ENCODE measurements around the gene PTPRD. TPM values are rescaled to one million over a fixed set of nuclear protein-coding genes. Genes with fewer than 3 reads are reported as not detected.

The PTPRD gene
- total RNA-seq, 1 donor: 26.3 TPM

DNA sequence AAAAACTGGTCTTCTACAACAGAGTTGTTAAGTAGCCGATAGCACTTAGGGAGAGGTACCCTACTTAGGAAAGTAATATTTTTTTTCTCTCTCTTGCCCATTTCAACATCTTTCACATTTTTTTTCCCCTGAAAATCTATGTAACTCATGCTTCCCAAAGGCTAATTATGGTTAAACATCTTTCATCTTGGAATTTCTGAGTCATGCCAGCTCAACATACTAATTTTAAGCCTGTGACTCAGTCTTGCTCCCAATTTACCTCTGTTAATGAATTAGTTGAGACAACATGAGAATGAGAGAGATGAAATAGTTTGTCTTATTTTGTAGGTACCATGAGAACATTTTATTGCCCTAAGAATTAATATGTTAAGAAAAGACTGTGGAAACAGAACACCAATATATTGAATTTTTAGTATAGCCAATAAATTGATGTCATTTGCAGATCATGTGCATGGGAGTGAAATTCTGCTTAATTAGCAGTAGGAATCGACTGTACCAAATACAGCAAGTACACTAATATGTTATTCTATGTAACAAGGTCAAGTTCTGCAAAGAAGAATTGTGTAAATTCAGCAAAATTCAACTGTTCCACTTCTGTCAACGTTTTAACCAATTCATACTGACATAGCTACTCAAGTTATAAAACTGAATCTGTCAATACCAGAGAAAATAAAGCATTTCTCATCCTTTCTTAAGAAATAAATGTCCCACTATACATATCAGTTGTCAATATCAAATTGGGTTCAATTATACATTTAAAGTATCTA, 550.0 kb downstream of the PTPRD start:
- DNase-seq (ENCODE audit: low read depth): peak; percentile 30
- TF ChIP-seq, protein P1, sequence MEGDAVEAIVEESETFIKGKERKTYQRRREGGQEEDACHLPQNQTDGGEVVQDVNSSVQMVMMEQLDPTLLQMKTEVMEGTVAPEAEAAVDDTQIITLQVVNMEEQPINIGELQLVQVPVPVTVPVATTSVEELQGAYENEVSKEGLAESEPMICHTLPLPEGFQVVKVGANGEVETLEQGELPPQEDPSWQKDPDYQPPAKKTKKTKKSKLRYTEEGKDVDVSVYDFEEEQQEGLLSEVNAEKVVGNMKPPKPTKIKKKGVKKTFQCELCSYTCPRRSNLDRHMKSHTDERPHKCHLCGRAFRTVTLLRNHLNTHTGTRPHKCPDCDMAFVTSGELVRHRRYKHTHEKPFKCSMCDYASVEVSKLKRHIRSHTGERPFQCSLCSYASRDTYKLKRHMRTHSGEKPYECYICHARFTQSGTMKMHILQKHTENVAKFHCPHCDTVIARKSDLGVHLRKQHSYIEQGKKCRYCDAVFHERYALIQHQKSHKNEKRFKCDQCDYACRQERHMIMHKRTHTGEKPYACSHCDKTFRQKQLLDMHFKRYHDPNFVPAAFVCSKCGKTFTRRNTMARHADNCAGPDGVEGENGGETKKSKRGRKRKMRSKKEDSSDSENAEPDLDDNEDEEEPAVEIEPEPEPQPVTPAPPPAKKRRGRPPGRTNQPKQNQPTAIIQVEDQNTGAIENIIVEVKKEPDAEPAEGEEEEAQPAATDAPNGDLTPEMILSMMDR (IDR thresholded peaks at IDR 0.05; ENCODE audit: insufficient read depth, low read depth, low read length): no peak
- H3K4me3 ChIP-seq (ENCODE audit: low read depth, low read length): no peak overlapping the region

DNA sequence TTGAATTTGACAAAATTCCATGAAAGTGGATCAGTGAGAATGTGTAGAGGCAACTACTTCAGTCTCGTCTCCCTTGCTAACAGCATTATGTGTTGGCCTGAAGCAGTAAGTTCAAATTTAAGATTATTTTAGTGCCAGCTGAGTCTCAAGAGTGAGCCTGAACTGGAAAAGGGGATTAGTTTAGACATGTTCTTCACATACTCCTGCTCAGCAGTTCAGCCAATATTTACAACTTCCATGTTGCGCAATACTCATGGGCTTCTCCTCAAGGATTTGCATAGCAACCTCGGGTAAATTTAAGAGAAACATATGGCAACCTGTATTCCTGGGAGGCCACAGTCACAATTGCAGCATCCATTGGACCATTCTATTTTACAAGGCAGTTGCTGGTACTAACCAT, 553.8 kb downstream of the PTPRD start:
- H3K4me3 ChIP-seq (ENCODE audit: low read depth, low read length): no peak overlapping the region
- TF ChIP-seq, protein P1 (IDR thresholded peaks at IDR 0.05; ENCODE audit: insufficient read depth, low read depth, low read length): no peak
- DNase-seq (ENCODE audit: low read depth): peak; percentile 45

DNA sequence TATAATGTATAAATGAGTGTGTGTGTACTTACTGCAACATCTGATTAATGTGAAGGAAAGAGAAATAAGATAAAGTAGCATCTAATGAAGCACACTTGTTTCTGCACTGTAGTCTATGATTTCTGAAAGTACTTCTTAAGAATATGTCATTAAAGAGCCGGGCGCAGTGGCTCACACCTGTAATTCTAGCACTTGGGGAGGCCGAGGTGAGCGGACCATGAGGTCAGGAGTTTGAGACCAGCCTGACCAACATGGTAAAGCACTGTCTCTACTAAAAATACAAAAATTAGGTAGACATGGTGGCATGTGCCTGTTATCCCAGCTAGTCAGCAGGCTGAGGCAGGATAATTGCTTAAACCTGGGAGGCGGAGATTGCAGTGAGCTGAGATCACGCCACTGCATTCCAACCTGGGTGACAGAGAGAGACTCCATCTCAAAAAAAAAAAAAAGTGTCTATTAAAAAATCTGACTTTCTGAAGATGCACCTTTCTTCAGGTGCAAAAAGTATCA, 556.9 kb downstream of the PTPRD start:
- no peak for DNase-seq (ENCODE audit: low read depth)
- TF ChIP-seq, protein P1 (IDR thresholded peaks at IDR 0.05; ENCODE audit: insufficient read depth, low read depth, low read length): no peak
- no peak overlapping the region for H3K4me3 ChIP-seq (ENCODE audit: low read depth, low read length)

DNA sequence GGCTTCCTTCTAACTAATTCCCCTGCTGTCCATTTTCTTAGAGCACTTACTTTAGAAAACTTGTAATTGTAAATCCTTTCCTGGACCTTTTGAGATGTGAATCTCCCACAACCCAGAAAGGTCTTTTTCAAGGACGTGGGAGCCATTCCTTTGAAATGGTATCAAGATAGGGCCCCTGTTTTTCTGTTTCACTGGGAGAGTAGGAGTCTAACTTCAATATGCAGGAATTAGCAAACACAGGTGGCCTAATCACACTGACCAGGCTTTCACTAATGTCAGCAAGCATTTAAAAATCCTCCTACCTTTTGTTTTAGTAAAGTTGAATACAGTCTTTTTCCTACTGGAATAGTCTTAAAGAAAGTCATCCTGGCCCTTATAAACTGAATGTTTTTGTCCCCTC, 558.3 kb downstream of the PTPRD start:
- DNase-seq (ENCODE audit: low read depth): no peak
- H3K4me3 ChIP-seq (ENCODE audit: low read depth, low read length): no peak overlapping the region
- TF ChIP-seq, protein P1 (IDR thresholded peaks at IDR 0.05; ENCODE audit: insufficient read depth, low read depth, low read length): no peak

DNA sequence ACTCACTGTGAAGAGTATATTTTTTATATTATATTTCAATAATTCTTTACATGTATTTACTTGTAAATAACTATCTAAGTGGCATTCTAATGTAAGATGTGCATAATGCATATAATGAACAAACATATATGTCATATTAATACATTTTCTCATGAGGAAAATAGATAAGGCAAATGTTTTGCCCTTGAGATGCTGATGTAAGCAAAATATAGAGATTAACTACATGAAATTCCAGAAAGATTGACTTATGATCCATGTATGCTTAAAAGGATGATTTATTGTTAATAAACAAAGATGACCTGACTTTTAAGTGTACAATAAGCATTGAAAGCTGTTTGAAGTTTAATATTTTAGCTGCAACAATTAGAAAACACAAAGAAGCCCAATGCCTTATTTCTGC, 559.9 kb downstream of the PTPRD start:
- no peak for DNase-seq (ENCODE audit: low read depth)
- no peak overlapping the region for H3K4me3 ChIP-seq (ENCODE audit: low read depth, low read length)
- TF ChIP-seq, protein P1 (IDR thresholded peaks at IDR 0.05; ENCODE audit: insufficient read depth, low read depth, low read length): no peak

DNA sequence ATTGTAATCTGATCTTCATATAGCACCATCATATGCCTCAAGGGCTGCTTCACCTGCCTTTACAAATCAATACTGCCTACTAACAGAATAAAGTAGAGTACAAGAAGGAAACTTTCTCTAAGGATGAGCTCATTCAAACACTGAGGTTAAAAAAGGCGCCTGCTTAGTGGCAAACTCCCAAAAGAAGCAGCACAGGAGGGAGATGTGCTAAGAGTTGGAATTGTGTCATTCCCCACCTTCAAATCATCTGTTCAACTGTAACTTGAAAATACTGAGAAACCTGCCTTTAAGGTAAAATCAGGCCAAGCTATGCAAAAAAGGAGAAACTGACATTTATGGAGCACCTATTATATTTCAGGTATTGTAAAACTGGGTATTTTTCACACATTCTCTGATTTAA, 560.6 kb downstream of the PTPRD start:
- TF ChIP-seq, protein P1 (IDR thresholded peaks at IDR 0.05; ENCODE audit: insufficient read depth, low read depth, low read length): no peak

More for the DNA sequence above, 560.6 kb downstream of the PTPRD start:
- DNase-seq (ENCODE audit: low read depth): no peak
- H3K4me3 ChIP-seq (ENCODE audit: low read depth, low read length): no peak overlapping the region

Measured in fibroblast of villous mesenchyme (primary cell).